Neural cell (in vitro differentiated cells): ENCODE results near the gene RPP38.

Experiments used
- EP300 ChIP-seq: fragments of 450-650 bp; conservative IDR thresholded peaks from 2 replicates; pipeline ENCODE4 v1.6.1; 2014; ENCODE audit warnings: antibody characterized with exemption, mild to moderate bottlenecking, moderate library complexity; ENCODE audit not compliant: poor library complexity, severe bottlenecking
- EZH2 ChIP-seq: fragments of 200-600, 300-800 bp; shearing (Covaris generic), sonication (generic); IDR thresholded peaks from 2 replicates; pipeline ENCODE4 v1.6.1; 2014; ENCODE audit warnings: antibody characterized with exemption, low read length, borderline replicate concordance, mild to moderate bottlenecking; ENCODE audit not compliant: insufficient read depth, poor library complexity, severe bottlenecking
- POLR2AphosphoS5 ChIP-seq: IDR thresholded peaks from 2 replicates; pipeline ENCODE4 v1.6.1; 2012
- RAD21 ChIP-seq: fragments of 450-650 bp; conservative IDR thresholded peaks from 2 replicates; pipeline ENCODE4 v1.6.1; 2014; ENCODE audit warnings: antibody characterized with exemption, mild to moderate bottlenecking, moderate library complexity
- SMC3 ChIP-seq: fragments of 450-650 bp; conservative IDR thresholded peaks from 2 replicates; pipeline ENCODE4 v1.6.1; 2014; ENCODE audit warnings: antibody characterized with exemption, mild to moderate bottlenecking, moderate library complexity; ENCODE audit not compliant: poor library complexity
- TAF1 ChIP-seq: IDR thresholded peaks from 2 replicates; pipeline ENCODE4 v1.6.1; 2012; ENCODE audit warnings: low read depth
- TF ChIP-seq, protein P1 (sequence below): fragments of 450-650 bp; IDR thresholded peaks from 2 replicates; pipeline ENCODE4 v1.5.1; 2014; ENCODE audit warnings: antibody characterized with exemption, mild to moderate bottlenecking, moderate library complexity; ENCODE audit not compliant: poor library complexity, severe bottlenecking
- TF ChIP-seq, protein P2 (sequence below): IDR thresholded peaks from 2 replicates; pipeline ENCODE4 v1.6.1; 2012; ENCODE audit warnings: borderline replicate concordance

DNA sequence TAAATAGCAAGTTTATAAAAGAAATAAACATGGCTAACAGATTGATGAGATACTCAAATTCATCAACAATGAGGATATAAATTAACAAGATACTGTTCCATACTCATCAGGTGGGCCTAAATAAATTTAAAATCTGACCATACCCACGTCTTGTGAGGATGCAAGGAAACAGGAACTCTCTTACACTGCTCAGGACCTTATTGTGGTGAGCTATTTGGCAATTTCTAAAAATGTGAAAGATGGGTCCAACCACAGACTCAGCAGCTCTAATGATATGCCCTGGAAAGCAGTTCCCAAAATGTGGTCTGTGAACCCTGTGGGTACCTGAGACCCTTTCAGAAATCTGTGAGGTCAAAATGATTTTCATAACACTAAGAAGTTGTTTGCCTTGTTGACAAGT, 21.5 kb downstream of the RPP38 start:
- TF ChIP-seq EP300 (no peak), EZH2 (no peak), SMC3 (no peak), POLR2AphosphoS5 (no peak), TAF1 (no peak), RAD21 (no peak)
- TF ChIP-seq, protein P1, sequence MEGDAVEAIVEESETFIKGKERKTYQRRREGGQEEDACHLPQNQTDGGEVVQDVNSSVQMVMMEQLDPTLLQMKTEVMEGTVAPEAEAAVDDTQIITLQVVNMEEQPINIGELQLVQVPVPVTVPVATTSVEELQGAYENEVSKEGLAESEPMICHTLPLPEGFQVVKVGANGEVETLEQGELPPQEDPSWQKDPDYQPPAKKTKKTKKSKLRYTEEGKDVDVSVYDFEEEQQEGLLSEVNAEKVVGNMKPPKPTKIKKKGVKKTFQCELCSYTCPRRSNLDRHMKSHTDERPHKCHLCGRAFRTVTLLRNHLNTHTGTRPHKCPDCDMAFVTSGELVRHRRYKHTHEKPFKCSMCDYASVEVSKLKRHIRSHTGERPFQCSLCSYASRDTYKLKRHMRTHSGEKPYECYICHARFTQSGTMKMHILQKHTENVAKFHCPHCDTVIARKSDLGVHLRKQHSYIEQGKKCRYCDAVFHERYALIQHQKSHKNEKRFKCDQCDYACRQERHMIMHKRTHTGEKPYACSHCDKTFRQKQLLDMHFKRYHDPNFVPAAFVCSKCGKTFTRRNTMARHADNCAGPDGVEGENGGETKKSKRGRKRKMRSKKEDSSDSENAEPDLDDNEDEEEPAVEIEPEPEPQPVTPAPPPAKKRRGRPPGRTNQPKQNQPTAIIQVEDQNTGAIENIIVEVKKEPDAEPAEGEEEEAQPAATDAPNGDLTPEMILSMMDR: no peak
- TF ChIP-seq, protein P2, sequence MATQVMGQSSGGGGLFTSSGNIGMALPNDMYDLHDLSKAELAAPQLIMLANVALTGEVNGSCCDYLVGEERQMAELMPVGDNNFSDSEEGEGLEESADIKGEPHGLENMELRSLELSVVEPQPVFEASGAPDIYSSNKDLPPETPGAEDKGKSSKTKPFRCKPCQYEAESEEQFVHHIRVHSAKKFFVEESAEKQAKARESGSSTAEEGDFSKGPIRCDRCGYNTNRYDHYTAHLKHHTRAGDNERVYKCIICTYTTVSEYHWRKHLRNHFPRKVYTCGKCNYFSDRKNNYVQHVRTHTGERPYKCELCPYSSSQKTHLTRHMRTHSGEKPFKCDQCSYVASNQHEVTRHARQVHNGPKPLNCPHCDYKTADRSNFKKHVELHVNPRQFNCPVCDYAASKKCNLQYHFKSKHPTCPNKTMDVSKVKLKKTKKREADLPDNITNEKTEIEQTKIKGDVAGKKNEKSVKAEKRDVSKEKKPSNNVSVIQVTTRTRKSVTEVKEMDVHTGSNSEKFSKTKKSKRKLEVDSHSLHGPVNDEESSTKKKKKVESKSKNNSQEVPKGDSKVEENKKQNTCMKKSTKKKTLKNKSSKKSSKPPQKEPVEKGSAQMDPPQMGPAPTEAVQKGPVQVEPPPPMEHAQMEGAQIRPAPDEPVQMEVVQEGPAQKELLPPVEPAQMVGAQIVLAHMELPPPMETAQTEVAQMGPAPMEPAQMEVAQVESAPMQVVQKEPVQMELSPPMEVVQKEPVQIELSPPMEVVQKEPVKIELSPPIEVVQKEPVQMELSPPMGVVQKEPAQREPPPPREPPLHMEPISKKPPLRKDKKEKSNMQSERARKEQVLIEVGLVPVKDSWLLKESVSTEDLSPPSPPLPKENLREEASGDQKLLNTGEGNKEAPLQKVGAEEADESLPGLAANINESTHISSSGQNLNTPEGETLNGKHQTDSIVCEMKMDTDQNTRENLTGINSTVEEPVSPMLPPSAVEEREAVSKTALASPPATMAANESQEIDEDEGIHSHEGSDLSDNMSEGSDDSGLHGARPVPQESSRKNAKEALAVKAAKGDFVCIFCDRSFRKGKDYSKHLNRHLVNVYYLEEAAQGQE: no peak
